HG02870 (cell line): ENCODE measurements around the gene HPSE2.

ENCODE experiments used
- ATAC-seq: cut with Tn5 transposase; IDR thresholded peaks from one replicate; pipeline ENCODE4 v1.9.1; 2021; ENCODE audit warnings: mild to moderate bottlenecking, moderate library complexity; ENCODE audit not compliant: unreplicated experiment

Gene HPSE2

DNA sequence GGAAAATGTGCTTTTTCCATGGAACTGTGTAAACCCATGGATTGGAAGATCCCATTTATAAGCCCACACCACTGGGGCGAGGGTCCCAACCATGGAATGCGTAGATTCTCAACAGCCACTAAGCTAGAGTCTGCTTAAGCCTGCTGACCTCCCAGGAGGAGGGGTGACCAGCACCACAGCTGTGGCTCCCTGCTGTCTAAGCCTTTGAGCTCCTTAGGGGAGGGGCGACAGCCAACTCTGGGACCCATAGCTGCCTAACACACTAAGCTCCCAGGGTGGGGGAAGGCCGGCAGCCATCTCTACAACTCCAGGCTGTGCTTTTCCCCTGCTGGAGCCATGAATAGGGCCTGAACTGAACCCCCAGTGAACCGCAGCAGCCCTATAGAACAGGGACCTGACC lies 539.1 kb downstream of the HPSE2 start:
- ATAC-seq: no peak

DNA sequence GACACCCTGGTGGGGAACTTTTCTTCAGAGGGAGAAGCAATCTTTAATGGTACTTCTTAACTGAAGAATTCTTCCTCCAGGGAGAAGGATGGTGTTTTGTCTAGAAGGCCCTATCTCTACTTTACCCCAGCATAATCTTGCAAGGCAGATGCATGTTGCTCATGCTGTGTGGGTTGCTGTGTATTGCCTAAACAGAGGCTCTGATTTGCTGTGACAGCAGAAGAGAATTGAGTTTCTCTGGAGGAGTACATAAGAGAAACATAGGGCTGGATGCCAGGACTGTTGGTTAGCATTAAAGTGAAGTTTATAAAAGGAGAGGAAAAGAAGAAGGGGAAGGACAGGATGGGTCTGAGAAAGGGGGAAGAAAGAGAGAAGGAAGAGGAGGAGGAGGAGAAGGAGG lies 540.8 kb downstream of the HPSE2 start:
- no peak for ATAC-seq

DNA sequence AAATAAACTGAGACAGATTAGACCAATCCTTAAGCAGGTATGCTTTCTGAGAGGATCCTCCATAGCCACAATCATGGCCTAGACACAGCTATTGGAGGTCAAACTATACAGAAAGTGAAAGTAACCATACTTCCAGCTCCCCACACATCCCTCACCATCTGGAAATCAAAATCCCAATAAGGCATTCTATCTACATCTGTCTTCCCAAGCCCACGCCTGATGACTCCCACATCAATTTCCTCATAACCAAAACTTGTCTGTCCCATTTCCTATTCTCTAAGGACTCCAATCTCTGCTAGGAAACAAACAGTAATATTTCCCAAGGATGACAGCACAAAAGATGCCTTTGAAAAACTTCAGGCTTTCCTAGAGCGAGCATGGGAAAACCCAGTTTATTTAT lies 541.6 kb downstream of the HPSE2 start:
- no peak for ATAC-seq

DNA sequence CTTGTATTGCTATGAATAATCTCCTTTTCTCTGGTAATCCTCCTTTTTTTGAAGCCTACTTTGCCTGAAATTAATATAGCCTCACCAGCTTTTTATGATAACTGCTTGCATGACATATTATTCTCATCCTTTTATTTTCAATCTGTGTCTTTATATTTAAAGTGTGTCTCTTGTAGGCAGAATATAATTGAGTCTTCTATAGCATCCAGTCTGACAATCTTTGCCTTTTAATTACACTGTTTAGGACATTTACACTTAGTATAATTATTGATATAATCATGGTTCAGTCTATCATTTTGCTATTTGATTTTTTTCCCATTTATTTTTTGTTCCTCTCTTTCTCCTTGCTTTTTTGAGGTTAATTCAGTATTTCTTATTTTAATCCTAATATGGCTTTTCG lies 548.0 kb downstream of the HPSE2 start:
- no peak for ATAC-seq

DNA sequence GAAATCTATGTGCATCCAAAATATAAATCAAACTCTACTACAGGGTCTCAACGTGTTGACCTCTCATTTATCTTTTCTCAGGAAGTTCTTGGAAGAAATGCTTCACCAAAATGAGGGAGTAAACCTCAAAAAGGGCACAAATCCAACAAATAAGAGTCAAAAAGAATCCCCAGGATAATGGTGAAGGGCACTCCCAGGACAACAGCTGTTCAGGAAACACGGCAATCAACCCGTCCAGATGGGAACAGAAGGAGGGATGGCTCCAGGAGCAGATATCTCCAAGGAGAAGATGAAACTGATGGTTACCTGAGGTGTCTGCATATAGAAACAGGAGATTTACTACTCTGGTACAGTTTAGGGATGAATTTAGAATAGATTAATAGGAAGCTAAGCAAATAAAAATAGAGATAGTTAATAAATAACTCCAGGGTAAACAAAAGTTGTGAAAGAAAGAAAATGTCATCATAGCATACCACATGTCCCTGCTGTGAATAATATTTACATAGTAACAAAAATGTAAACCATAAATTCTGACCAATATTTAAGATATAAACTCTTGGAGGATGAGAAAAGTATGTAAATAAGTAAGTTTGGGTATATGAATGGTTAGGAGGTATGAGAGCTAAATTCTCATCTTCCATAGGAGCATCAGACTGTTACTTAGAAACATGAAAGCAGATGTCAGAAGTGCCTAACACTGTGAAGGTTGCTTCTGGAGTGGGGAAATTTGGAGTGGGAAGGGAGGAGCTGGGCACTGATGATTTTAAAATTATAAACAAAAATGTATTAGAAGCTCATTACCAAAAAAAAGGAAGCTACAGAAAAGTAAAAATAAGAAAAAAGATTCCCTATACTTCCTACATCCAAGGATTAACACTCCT lies 551.4 kb downstream of the HPSE2 start:
- ATAC-seq: no peak

DNA sequence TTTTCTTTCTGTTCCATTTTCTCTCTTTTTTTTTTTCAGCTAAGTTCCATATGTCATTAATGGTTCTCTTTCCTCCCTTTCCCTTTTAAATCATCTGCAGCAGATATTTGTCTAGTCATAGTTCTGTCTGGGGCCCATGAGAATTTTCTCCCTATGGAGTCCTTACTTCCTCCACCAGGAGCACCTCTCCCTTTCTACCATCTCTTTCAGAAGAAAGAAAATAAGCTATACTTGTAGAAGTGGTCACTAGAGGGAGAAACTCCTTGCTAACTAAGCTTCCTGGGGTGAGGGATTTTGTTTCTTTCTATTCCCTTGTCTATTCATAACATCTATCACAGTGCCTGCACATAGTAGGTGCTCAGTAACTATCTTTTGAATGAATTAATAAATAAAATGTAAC lies 558.8 kb downstream of the HPSE2 start:
- ATAC-seq: no peak

DNA sequence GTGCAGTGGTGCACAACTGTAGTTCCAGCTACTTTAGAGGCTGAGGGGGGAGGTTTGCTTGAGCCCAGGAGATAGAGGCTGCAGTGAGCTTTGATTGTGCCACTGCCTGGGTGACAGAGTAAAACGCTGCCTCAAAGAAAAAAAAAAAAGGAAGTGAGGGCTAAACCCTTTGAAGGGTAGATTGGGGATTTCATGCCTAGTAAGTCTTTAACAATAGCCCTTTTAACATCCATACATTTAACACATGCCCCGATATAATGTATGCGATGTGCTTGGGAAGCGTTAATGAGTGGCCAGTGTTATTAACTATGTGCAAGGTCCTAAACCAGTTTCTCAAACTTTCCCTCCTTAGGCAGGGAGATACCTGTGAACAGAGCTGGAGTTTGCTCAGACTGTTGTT lies 559.8 kb downstream of the HPSE2 start:
- no peak for ATAC-seq

DNA sequence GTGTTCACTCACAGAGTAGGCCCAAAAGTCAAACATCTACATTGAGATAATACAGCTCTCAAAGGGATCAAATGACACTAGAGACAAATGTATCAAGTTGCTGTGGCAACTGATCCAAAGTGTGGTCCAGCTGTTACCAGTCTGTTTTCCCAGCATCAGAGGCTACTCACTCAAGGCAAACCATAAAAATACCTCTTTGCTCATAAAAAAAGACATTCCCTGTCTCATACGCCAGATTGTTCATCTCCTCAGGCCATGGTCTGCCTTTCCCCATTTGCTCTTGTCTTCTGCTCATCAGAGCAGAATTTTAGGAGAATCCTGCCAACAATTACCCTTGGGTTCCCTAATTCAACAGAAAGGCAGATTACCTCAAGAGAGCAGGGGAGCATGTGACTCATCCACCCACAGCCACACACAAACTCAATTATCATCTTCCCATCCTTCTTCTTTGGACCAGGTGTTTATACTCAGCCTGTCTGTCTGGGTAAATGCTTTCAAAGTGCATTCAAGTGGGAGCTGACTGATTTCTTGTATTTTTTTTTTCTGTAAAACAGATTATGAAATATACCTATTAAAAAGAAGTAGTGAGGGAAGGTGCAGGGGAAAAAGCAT lies 562.4 kb downstream of the HPSE2 start:
- ATAC-seq: no peak

DNA sequence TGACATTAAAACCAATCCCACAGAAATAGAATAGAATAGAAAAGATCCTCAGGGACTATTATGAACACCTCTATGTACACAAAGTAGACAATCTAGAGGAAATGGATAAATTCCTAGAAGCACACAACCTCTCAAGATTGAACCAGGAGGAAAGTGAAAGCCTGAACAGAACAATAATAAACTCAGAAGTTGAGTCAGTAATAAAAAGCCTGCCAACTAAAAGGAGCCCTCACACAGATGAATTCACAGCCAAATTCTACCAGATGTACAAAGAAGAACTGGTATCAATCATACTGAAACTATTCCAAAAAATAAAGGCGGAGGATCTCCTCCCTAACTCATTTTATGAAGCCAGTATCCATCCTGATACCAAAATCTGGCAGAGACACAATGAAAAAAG lies 568.6 kb downstream of the HPSE2 start:
- ATAC-seq: no peak

DNA sequence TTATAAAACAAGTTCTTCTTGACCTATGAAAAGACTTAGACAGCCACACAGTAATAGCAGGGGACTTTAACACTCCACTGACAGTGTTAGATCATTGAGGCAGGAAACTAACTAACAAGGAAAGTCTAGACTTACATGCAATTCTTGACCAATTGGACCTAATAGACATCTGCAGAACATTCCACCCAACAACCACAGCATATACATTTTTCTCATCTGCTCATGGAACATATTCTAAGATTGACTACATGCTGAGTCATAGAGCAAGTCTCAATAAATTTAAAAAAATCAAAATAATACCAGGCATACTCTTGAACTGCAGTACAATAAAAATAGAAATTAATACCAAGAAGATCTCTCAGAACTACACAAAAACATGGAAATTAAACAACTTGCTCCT lies 569.4 kb downstream of the HPSE2 start:
- ATAC-seq: no peak

DNA sequence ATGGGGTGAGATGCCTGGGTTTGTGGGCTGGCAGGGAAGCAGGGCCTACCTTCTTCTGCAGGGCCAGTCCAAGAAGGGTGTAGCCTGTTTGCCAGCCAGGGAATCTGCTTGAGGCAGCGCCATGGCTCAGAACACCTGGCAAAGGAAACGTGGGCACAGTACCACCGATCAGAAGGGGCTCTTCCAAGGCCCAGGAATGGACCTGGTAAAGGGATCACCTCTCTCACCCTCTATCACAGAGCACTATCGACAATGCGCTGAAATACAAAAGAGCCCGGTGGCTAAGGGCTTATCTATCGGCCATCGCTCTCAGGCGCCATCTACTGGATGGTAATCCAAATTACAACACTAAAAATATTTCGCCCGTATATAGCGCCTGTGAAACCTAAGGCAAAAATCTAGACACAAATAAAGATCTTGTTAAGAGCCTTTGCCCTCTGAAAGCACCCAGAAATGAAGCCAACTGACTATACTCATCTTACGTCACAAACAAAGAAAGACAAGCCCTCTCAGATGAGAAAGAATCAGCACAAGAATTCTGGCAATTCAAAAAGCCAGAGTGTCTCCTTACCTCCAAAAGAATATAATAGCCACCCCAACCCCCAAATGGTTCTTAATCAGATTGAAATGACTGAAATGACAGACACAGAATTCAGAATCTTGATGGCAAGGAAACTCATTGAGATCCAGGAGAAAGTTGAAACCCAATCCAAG lies 571.2 kb downstream of the HPSE2 start:
- no peak for ATAC-seq

DNA sequence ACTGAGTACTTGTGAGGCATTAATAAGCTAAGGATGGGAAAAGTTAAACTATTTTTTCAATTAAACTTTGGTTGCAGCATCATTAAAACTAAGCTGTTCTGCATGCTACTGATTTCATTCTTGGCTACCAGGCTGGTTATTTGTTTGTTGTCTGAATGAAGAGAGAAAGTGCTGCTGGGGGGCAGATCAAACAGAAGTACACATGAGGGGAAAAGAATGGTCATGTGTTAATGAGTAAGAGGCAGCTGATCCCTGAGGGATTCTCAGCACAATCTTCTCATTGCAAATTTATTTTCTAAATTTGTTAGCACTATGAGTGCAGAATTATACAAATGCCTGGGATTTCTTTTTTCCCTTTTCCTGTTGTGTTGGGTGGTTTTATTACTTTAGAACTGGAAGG lies 575.7 kb downstream of the HPSE2 start:
- ATAC-seq: no peak

DNA sequence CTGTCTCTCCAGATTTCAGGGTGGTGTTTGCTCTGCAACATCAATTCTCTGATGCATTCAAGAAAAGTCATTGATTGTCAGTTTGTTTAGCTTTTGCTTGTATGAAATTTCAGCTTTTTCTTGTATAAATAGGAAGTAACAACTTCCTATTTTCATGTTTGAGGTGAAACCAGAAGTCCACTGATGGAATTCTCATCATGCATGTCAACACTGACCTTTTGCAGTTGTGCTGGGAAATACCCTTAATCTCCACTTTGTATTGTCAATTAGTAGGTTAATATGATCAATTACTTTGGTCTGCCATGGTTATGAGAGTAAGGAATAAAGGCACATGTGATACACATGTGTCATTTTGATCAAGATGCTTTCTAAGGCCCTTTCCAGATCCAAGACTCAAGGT lies 580.2 kb downstream of the HPSE2 start:
- no peak for ATAC-seq

DNA sequence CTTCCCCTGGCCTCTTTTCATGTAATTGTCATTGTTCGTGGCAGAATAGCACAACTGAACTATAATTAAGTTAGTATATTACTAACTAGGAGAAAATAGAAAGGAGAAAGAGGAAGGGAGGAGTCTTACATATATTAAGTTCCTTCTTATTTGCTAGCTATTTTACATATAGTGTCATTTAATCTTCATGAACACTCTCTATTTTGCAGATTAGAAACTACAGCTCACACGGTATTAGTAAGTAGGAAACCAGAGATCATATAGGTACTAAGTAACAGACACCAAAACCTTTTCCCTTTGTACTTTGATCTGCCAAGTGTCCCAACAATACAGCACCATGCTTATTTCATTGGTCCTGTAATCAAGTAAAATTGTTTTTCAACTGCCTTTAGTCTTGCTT lies 586.5 kb downstream of the HPSE2 start:
- ATAC-seq: no peak

DNA sequence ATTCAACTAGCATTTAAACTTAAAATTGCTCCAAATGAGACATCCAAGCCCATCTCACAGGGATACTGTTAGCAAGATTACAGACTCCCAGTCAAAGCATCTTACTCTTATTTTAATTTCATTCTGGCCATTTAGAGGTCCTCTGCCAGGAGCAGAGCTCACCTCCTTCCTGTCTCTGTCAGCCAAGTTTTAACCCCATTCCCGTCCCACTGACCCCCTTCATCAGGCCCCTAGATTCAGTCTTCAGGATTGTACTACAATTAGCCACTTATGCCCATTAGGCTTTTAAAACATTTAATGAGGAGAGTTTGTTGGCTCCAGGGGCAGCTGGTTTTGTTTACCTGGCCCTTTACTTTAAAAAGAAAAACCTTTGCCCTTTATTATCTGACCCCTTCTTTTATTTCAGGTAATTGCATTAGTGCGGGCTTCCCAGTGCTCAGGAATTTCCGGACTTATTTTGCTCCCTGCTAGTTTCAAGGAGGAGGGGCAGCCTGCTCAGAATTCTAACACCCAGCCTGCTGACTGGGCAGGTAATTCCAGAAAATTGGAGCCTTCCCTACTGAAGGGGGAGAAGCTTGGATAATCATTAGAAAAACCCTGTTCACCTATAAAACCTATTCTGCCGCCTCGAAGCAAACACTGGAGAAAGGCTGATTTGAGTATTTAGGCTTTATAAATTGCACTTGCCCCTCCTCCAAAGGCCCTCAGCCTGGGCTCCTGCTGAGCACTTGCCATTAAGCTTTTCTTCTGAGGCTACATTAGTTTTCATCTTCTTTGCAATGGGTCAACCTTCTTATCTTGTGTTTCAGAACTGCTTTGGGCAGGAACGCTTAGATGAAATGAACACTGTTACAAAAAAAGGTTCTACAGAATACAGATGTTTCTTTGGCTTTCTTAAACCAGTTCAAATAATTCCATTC lies 588.4 kb downstream of the HPSE2 start:
- no peak for ATAC-seq

DNA sequence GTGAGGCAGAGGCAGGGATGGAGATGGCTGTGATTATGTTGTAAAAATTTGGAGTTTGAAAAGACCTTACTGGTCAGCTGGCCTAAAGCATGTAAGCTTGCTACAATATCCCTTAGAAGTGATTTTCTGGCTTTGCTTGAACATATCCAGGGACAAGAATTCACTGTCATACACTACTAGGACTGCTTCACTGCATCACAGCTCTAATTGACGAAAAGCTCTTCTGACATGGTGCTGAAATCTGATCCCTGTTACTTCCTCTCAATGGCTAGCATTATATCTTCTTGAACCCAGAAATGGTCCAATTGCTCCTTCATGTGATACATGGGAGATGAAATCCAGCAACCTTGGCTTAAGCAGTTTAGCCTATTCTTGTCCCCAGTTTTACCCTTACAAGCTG lies 591.2 kb downstream of the HPSE2 start:
- no peak for ATAC-seq

DNA sequence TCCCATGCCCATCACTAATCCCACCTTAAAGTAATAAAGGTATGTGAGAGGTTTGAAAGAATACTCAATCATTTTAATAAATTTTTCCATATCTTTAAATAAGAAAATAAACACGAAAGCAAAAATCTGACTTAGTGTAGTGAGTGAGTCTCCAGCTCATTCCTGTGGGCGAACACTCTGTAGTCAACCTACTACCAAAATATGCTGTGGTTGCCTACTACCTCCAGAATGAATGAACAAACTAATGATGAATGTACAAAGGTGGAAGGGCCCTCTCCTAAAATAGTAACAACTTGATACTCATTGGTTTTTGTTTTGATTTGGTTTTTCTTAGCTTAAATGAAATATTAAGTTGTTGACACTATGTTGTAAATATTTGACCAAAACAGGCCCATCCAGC lies 593.4 kb downstream of the HPSE2 start:
- ATAC-seq: no peak

DNA sequence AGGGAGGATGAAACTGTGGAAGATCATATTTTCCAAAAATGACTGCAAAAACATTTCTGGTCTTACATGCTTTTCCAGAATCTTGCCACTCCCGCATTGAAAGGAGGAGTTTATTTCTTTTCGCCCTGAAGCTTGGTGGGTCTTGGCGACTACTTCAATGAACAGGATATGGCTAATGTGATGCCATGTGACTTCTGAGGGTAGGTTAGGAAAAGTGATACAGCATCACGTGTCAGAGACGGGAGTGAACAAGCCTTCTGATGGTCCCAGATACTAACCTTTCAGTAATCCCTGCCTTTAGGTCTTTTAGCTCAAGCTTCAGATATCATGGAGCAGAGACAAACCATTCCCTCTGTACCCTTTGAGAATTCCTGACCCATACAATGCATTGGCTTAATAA lies 596.7 kb downstream of the HPSE2 start:
- no peak for ATAC-seq

DNA sequence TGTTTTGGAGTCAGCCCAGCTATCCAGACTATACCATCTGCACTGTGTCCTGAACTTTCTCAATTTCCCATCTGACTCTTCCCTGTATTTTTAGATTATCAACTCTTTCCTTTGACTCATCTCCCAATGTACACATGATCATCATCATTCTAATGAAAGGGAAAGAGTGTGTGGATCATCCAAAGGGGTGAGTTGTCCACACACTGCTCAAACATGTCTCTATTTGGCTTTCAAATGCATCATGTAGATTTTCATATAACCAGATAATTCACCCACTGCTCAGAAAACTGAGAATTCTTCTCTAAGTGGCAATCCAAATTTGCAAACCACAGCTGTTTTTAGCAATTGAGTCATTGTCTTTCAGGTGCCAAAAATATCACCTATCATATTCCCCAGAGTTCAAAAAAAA lies 598.7 kb downstream of the HPSE2 start:
- no peak for ATAC-seq

DNA sequence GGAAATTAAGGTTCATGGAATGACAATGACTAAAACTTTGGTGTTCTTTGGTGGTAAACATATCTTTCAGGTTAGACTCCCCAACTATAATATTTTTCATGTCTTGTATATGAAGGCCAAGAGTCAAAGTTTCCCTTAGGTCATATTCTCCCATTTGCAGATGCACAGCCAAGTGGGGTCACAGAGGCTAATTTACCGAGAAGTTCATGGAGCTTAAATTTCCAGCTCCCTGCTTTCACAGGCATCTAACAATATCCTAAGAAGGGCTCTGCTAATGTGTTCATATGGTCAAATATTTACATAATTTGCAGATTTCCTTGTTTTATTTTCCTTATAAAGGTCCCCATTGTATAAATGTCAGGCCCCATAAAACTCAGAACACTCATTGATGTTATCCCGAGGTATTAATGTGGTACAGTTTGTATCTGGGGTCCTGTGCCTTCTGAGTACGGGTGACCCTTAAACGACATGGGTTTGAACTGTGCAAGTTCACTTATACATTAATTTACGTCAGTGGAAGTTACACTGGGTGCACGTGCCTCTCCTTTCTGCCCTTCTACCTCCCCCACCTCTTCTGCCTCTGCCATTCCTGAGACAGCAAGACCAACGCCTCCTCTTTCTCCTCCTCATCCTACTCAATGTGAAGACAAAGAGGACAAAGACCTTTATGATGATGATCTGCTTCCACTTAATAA lies 603.0 kb downstream of the HPSE2 start:
- no peak for ATAC-seq
